ENCODE results near the gene SLC17A2. TPM values are rescaled to one million over a fixed set of nuclear protein-coding genes. Genes with fewer than 3 reads are reported as not detected.
A peak's percentile ranks its signal among the peaks of the same experiment; 100 is the strongest.

SLC17A2 gene
- total and polyA plus RNA-seq, 2 donors from 2014 or later: 0.54 to 0.76 TPM

DNA sequence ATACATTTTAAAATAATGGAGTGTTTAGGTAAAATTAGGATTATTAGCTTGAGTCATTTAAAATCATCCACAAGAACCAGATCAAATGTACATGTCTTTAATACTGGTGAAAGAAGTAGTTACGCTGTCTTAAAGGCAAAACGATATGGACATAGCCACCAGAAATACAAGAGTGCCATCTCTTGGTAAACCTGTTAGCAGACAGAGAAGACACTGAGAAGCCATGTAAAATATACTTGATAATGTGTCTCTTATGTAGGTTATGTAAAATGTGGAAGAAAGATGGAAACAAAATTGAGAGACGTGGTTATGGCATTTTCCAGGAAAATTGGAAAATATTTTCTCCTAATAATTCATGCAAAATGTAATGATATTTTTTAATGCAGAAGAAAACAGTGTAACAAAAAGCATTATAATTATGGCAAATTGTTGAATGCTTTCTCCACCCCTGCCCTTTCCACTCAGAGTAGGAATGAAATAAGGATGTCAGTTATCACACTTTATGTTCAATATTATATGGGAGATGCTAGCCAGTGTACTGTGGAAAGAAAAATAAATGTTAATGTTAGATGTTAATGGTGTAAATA is 12.2 kb upstream of the SLC17A2 start:
- no peak overlapping the region for H3K9ac ChIP-seq (ENCODE audit: low read length in 3 of 3)
- peak; percentile 79 for FAIRE-seq

GRCh38 chr6:25939593-25939992 is 9.1 kb upstream of the SLC17A2 start:
- FAIRE-seq (no peak), DNase-seq (no peak)
- Histone ChIP-seq H3K4me1 (ENCODE audit: control insufficient read depth in 2 of 3, insufficient read depth in 2 of 3, low read depth in 1 of 3, low read length in 3 of 3) (no peaks in the 10 kb centered on the region), H3K4me3 (ENCODE audit: low read length in 3 of 3) (no peak overlapping the region), H3K36me3 (ENCODE audit: control insufficient read depth in 2 of 3, insufficient read depth in 3 of 3, low read length in 3 of 3) (no peaks in the 10 kb centered on the region), H3K9me3 (ENCODE audit: control insufficient read depth in 2 of 3, insufficient read depth in 1 of 3, low read length in 3 of 3) (no peaks in the 10 kb centered on the region), H3K27me3 (ENCODE audit: control insufficient read depth, insufficient read depth, low read length) (no peaks in the 10 kb centered on the region), H3K9ac (ENCODE audit: low read length in 3 of 3) (no peak overlapping the region), H3K27ac (ENCODE audit: low read depth in 2 of 2, low read length in 2 of 2) (no peak overlapping the region)
- intact Hi-C loops (cut with DNase I): no loop called here
- TF ChIP-seq, protein P1, sequence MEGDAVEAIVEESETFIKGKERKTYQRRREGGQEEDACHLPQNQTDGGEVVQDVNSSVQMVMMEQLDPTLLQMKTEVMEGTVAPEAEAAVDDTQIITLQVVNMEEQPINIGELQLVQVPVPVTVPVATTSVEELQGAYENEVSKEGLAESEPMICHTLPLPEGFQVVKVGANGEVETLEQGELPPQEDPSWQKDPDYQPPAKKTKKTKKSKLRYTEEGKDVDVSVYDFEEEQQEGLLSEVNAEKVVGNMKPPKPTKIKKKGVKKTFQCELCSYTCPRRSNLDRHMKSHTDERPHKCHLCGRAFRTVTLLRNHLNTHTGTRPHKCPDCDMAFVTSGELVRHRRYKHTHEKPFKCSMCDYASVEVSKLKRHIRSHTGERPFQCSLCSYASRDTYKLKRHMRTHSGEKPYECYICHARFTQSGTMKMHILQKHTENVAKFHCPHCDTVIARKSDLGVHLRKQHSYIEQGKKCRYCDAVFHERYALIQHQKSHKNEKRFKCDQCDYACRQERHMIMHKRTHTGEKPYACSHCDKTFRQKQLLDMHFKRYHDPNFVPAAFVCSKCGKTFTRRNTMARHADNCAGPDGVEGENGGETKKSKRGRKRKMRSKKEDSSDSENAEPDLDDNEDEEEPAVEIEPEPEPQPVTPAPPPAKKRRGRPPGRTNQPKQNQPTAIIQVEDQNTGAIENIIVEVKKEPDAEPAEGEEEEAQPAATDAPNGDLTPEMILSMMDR (IDR thresholded peaks at IDR 0.05; ENCODE audit: borderline replicate concordance, extremely low read depth, insufficient read depth): no peak

More for the DNA sequence above, 12.2 kb upstream of the SLC17A2 start:
- Histone ChIP-seq H3K4me1 (ENCODE audit: control insufficient read depth in 2 of 3, insufficient read depth in 2 of 3, low read depth in 1 of 3, low read length in 3 of 3) (no peaks in the 10 kb centered on the region), H3K27me3 (ENCODE audit: control insufficient read depth, insufficient read depth, low read length) (no peaks in the 10 kb centered on the region), H3K36me3 (ENCODE audit: control insufficient read depth in 2 of 3, insufficient read depth in 3 of 3, low read length in 3 of 3) (no peaks in the 10 kb centered on the region), H3K27ac (ENCODE audit: low read depth in 2 of 2, low read length in 2 of 2) (no peak overlapping the region), H3K4me3 (ENCODE audit: low read length in 3 of 3) (no peak overlapping the region), H3K9me3 (ENCODE audit: control insufficient read depth in 2 of 3, insufficient read depth in 1 of 3, low read length in 3 of 3) (no peaks in the 10 kb centered on the region)
- peak in 2 of 5 donors; percentile 47 to 61 for DNase-seq
- TF ChIP-seq, protein P1 (IDR thresholded peaks at IDR 0.05; ENCODE audit: borderline replicate concordance, extremely low read depth, insufficient read depth): peak; percentile 60
- intact Hi-C loops (cut with DNase I): no loop called here

GRCh38 chr6:25935953-25936352 is 5.5 kb upstream of the SLC17A2 start:
- no peak overlapping the region for H3K27ac ChIP-seq (ENCODE audit: low read depth in 2 of 2, low read length in 2 of 2)
- H3K36me3 ChIP-seq (ENCODE audit: control insufficient read depth in 2 of 3, insufficient read depth in 3 of 3, low read length in 3 of 3): no peaks in the 10 kb centered on the region
- intact Hi-C loops (cut with DNase I): no loop called here
- H3K9me3 ChIP-seq (ENCODE audit: control insufficient read depth in 2 of 3, insufficient read depth in 1 of 3, low read length in 3 of 3): no peaks in the 10 kb centered on the region
- TF ChIP-seq, protein P1 (IDR thresholded peaks at IDR 0.05; ENCODE audit: borderline replicate concordance, extremely low read depth, insufficient read depth): no peak
- H3K4me3 ChIP-seq (ENCODE audit: low read length in 3 of 3): no peak overlapping the region
- DNase-seq: no peak
- peaks cover 0 to 1% (median 0%) of the 10 kb centered on the region in 3 donors for H3K4me1 ChIP-seq (ENCODE audit: control insufficient read depth in 2 of 3, insufficient read depth in 2 of 3, low read depth in 1 of 3, low read length in 3 of 3)
- no peak for FAIRE-seq
- H3K9ac ChIP-seq (ENCODE audit: low read length in 3 of 3): no peak overlapping the region
- no peaks in the 10 kb centered on the region for H3K27me3 ChIP-seq (ENCODE audit: control insufficient read depth, insufficient read depth, low read length)
